Liver (tissue), 9 donors: ENCODE data around the gene TP63. TPM values are rescaled to one million over a fixed set of nuclear protein-coding genes. Genes with fewer than 3 reads are reported as not detected.

Experiments
- DNase-seq: peaks from one replicate; pipeline ENCODE4 v3.0.0-alpha.2; 2017; ENCODE audit warnings: low spot score
- H3K27ac ChIP-seq, 2 donors: one replicate each; pipeline ENCODE4 v1.7.0; 2013; ENCODE audit warnings: inconsistent platforms in 2 of 2, low read length in 2 of 2, control low read depth in 1 of 2, low read depth in 1 of 2, mild to moderate bottlenecking in 1 of 2
- H3K27me3 ChIP-seq, 4 donors: one replicate each; pipeline versions ENCODE4 v1.6.1 to v1.7.0; 2013; ENCODE audit warnings: low read length in 3 of 4, inconsistent platforms in 1 of 4, mild to moderate bottlenecking in 1 of 4, moderate library complexity in 1 of 4; ENCODE audit not compliant: control insufficient read depth in 4 of 4, insufficient read depth in 4 of 4
- H3K36me3 ChIP-seq, 4 donors: one replicate each; pipeline versions ENCODE4 v1.6.1 to v1.7.0; 2013; ENCODE audit warnings: low read length in 3 of 4, mild to moderate bottlenecking in 3 of 4, low read depth in 1 of 4, moderate library complexity in 1 of 4; ENCODE audit not compliant: control insufficient read depth in 4 of 4, insufficient read depth in 3 of 4
- H3K4me1 ChIP-seq, 4 donors: one replicate each; pipeline versions ENCODE4 v1.6.1 to v1.7.0; 2013; ENCODE audit warnings: low read length in 3 of 4, mild to moderate bottlenecking in 3 of 4, moderate library complexity in 1 of 4; ENCODE audit not compliant: control insufficient read depth in 4 of 4, insufficient read depth in 4 of 4
- H3K4me3 ChIP-seq, 3 donors: one replicate each; pipeline versions ENCODE4 v1.6.1 to v1.7.0; 2013; ENCODE audit warnings: low read length in 3 of 3, control low read depth in 1 of 3, low read depth in 1 of 3, mild to moderate bottlenecking in 1 of 3
- H3K9ac ChIP-seq, 2 donors: one replicate each; pipeline ENCODE4 v1.7.0; 2013; ENCODE audit warnings: low read length in 2 of 2, mild to moderate bottlenecking in 2 of 2, moderate library complexity in 2 of 2, control low read depth in 1 of 2, low read depth in 1 of 2
- H3K9me3 ChIP-seq, 4 donors: one replicate each; pipeline versions ENCODE4 v1.6.1 to v1.7.0; 2013; ENCODE audit warnings: low read length in 3 of 4; ENCODE audit not compliant: control insufficient read depth in 4 of 4
- ATF3 ChIP-seq: IDR thresholded peaks from 2 replicates; pipeline ENCODE4 v1.6.1; 2016; ENCODE audit warnings: antibody characterized with exemption
- CTCF ChIP-seq: fragments of 150-350 bp; IDR thresholded peaks from 2 replicates; pipeline ENCODE4 v1.5.1; 2017; ENCODE audit warnings: improper control_type of control experiment, low read depth, low read length; ENCODE audit not compliant: missing input control
- EGR1 ChIP-seq, 2 donors: IDR thresholded peaks; 2 replicates each; pipeline ENCODE4 v1.6.1; 2016 to 2018; ENCODE audit warnings: antibody characterized with exemption in 2 of 2, low read depth in 2 of 2
- FOXA1 ChIP-seq: IDR thresholded peaks from 2 replicates; pipeline ENCODE4 v1.6.1; 2016; ENCODE audit warnings: antibody characterized with exemption
- GABPA ChIP-seq, 2 donors: IDR thresholded peaks in 1 of 2; conservative IDR thresholded peaks in 1 of 2; 2 replicates each; pipeline ENCODE4 v1.6.1; 2016; ENCODE audit warnings: antibody characterized with exemption in 2 of 2, mild to moderate bottlenecking in 1 of 2, moderate library complexity in 1 of 2
- HNF4A ChIP-seq, 2 donors: conservative IDR thresholded peaks; 2 replicates each; pipeline ENCODE4 v1.6.1; 2016; ENCODE audit warnings: antibody characterized with exemption in 2 of 2, mild to moderate bottlenecking in 2 of 2
- HNF4G ChIP-seq: IDR thresholded peaks from 2 replicates; pipeline ENCODE4 v1.6.1; 2016; ENCODE audit warnings: antibody characterized with exemption
- JUND ChIP-seq, 2 donors: IDR thresholded peaks; 2 replicates each; pipeline ENCODE4 v1.6.1; 2016; ENCODE audit warnings: antibody characterized with exemption in 2 of 2
- MAX ChIP-seq: IDR thresholded peaks from 2 replicates; pipeline ENCODE4 v1.6.1; 2016; ENCODE audit warnings: antibody characterized with exemption
- NR2F2 ChIP-seq: IDR thresholded peaks from 2 replicates; pipeline ENCODE4 v1.6.1; 2016; ENCODE audit warnings: antibody characterized with exemption
- RAD21 ChIP-seq, 2 donors: IDR thresholded peaks; 2 replicates each; pipeline ENCODE4 v1.6.1; 2016; ENCODE audit warnings: antibody characterized with exemption in 2 of 2, mild to moderate bottlenecking in 2 of 2
- RXRA ChIP-seq, 2 donors: IDR thresholded peaks; 2 replicates each; pipeline ENCODE4 v1.6.1; 2017 to 2018; ENCODE audit warnings: antibody characterized with exemption in 2 of 2, mild to moderate bottlenecking in 1 of 2
- SP1 ChIP-seq: IDR thresholded peaks from 2 replicates; pipeline ENCODE4 v1.6.1; 2018; ENCODE audit warnings: antibody characterized with exemption, mild to moderate bottlenecking
- TAF1 ChIP-seq: conservative IDR thresholded peaks from 2 replicates; pipeline ENCODE4 v1.6.1; 2016; ENCODE audit warnings: antibody characterized with exemption, mild to moderate bottlenecking
- YY1 ChIP-seq: IDR thresholded peaks from 2 replicates; pipeline ENCODE4 v1.6.1; 2016; ENCODE audit warnings: antibody characterized with exemption, mild to moderate bottlenecking
- ZBTB33 ChIP-seq: IDR thresholded peaks from 2 replicates; pipeline ENCODE4 v1.6.1; 2016; ENCODE audit warnings: antibody characterized with exemption
- WGBS: extraction: QIAGEN DNeasy Blood & Tissue Kit; methylation state at CpG from one replicate; pipeline ENCODE4 v1.1.7; 2013; 5-methylcytosine and 5-hydroxymethylcytosine counted together
- polyA plus RNA-seq, 2 donors: library from polyadenylated mRNA; stranded (reverse) in 1 of 2; unstranded in 1 of 2; fragments of 200-250 nt in 1 of 2; fragments of >200 nt in 1 of 2; fragmentation: Nextera tagmentation in 1 of 2; extraction: Ambion mirVana in 1 of 2; gene quantifications; one replicate each; pipeline versions ENCODE4 v1.2.1 to v1.2.3, GENCODE V29; 2013 to 2015
- total RNA-seq, 2 donors: library from RNA; depleted of rRNA; stranded (reverse); fragments of >200 nt; gene quantifications; one replicate each; pipeline ENCODE4 v1.2.3, GENCODE V29; 2014
- donor health status: healthy.
- donor health status: healthy.
- donor health status: healthy.
- donor health status: healthy.
- donor health status: healthy.

TP63 gene
- total and polyA plus RNA-seq, 4 donors = under 0.01 to 0.08 (median 0.05) TPM; not detected in 1

DNA sequence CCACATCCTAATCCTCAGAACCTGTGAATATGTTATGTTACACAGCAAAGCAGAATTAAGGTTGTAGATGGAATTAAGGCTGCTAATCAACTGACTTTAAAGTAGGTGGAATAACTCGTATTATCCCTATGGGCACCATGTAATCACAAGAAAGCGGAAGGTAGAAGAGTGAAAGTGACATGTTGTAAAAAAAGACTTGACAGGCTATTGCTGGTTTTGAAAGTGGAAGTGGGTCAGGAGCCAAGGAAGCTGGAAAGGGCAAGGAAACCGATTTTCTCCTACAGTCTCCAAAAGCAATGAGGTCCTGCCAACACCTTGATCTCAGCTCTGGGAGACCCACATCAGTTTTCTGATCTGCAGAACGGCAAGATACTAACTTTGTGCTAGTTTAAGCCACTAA lies 6.6 kb downstream of the TP63 start (continued):
- no peak for TF ChIP-seq NR2F2

- Histone ChIP-seq H3K4me3 (no peak overlapping the region), H3K27me3 (no peaks in the 10 kb centered on the region), H3K9me3 (no peaks in the 10 kb centered on the region), H3K36me3 (no peaks in the 10 kb centered on the region), H3K27ac (no peak overlapping the region), H3K9ac (no peak overlapping the region), H3K4me1 (no peaks in the 10 kb centered on the region)
- DNase-seq = no peak
- WGBS = 78% methylated on average over 4 of the region's 4 CpGs
- TF ChIP-seq ATF3 (no peak), HNF4A (conservative IDR thresholded peaks at IDR 0.05) (no peak), ZBTB33 (no peak), HNF4G (no peak), YY1 (no peak)
Measured at GRCh38 chr3:189638276-189639031, 7.3 kb downstream of the TP63 start.

DNA sequence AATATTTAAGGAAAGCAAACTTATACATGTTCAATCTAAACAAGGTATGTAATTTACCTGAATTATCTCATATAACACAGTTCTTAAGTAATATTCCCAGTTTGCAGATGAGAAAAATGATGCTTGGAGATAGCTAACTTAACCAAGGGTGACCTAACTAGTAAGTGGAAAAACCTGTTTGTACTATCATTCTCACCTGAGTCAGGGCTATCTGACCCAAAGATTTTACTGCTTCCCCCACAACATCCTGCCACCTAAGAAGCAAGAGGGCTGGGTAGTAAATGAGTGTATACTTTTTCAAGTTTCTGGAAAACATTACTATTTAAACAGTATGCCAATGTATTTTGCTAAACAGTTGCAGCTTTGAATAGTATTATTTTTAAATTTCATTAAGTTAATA lies 10.6 kb downstream of the TP63 start:
- no peaks in the 10 kb centered on the region for H3K27me3 ChIP-seq
- H3K27ac ChIP-seq = no peak overlapping the region
- H3K36me3 ChIP-seq = no peaks in the 10 kb centered on the region
- TF ChIP-seq JUND (IDR thresholded peaks at IDR 0.05) (no peak), RAD21 (IDR thresholded peaks at IDR 0.05) (no peak), NR2F2 (no peak), EGR1 (IDR thresholded peaks at IDR 0.05; ENCODE audit: low read depth in 2 of 2) (no peak), GABPA (IDR thresholded peaks at IDR 0.05 in 1 of 2, conservative IDR thresholded peaks at IDR 0.05 in 1 of 2) (no peak), MAX (no peak)
- no peaks in the 10 kb centered on the region for H3K9me3 ChIP-seq
- H3K4me1 ChIP-seq = no peaks in the 10 kb centered on the region
- no peak for DNase-seq
- no peak overlapping the region for H3K9ac ChIP-seq
- H3K4me3 ChIP-seq = no peak overlapping the region

DNA sequence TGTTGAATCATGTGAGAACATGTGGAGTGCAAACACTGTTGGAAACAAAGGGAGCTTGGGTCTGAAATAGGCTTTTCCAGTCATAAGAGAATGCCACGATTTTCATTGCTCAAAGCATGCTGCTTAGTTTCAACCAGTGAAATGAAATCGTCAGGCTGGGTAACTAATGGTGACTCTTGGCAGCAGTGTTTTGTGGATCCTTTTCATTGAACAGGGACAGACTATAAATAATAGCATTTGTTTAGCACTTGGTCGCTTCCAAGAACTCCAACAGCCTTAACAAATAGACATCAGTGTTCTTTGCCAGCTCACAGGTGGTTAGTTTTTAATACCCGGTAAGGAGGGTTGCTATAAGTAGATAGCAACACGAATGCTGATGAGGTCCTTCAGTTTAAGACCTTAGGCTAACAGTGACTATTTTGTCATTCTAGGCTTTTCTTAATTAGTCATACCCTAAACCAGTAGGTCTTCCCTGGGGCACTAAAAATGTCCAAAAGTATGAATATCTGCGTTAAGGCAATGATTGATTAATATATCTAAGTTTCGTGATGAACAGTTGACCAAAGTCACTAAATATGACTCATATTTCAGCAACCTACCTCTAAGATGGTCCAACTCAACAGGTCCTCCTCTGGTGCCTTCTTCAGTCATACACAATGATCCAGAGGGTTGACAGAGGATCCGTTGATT lies 15.8 kb downstream of the TP63 start:
- TF ChIP-seq RXRA (IDR thresholded peaks at IDR 0.05) (no peak), NR2F2 (no peak), ZBTB33 (no peak), YY1 (no peak), EGR1 (IDR thresholded peaks at IDR 0.05; ENCODE audit: low read depth in 2 of 2) (no peak), RAD21 (IDR thresholded peaks at IDR 0.05) (no peak), HNF4A (conservative IDR thresholded peaks at IDR 0.05) (no peak), CTCF (no peak), SP1 (no peak), HNF4G (no peak), MAX (no peak), FOXA1 (no peak), GABPA (IDR thresholded peaks at IDR 0.05 in 1 of 2, conservative IDR thresholded peaks at IDR 0.05 in 1 of 2) (no peak), ATF3 (no peak), JUND (IDR thresholded peaks at IDR 0.05) (no peak), TAF1 (no peak)
- Histone ChIP-seq H3K27me3 (no peaks in the 10 kb centered on the region), H3K4me1 (no peaks in the 10 kb centered on the region), H3K9me3 (no peaks in the 10 kb centered on the region), H3K9ac (no peak overlapping the region), H3K27ac (no peak overlapping the region), H3K36me3 (no peaks in the 10 kb centered on the region), H3K4me3 (no peak overlapping the region)
- DNase-seq = no peak
- 86% methylated on average over 8 of the region's 8 CpGs for WGBS
